Activated CD4-positive, alpha-beta memory T cell treated with anti-CD3 and anti-CD28 coated beads for 36 hours (primary cell): ENCODE data around the gene BCAT1. TPM values are rescaled to one million over a fixed set of nuclear protein-coding genes. Genes with fewer than 3 reads are reported as not detected.

Experiments
- CTCF ChIA-PET: fragments of 350-600 bp; sonication (Branson Sonifier 250); formaldehyde crosslinking; loops from one replicate; lab custom pipeline; 2021; ENCODE audit warnings: antibody characterized with exemption, inconsistent platforms; lab: Charles Lee
- POLR2A ChIA-PET: fragments of 350-600 bp; sonication (Branson Sonifier 250); formaldehyde crosslinking; loops from one replicate; lab custom pipeline; 2021; ENCODE audit warnings: antibody characterized with exemption; lab: Charles Lee
- DNase-seq: peaks from one replicate; pipeline ENCODE4 v3.0.0-alpha.2; 2020
- H3K27ac Mint-ChIP-seq: one replicate; pipeline ENCODE4 v1.8.0; 2021; ENCODE audit warnings: mixed read lengths
- H3K27me3 Mint-ChIP-seq: one replicate; pipeline ENCODE4 v1.8.0; 2021; ENCODE audit warnings: mixed read lengths
- H3K36me3 Mint-ChIP-seq: one replicate; pipeline ENCODE4 v1.8.0; 2021; ENCODE audit warnings: mixed read lengths
- H3K4me1 Mint-ChIP-seq: one replicate; pipeline ENCODE4 v1.8.0; 2021; ENCODE audit warnings: low read depth, mixed read lengths
- H3K4me3 Mint-ChIP-seq: one replicate; pipeline ENCODE4 v1.8.0; 2021; ENCODE audit warnings: mild to moderate bottlenecking, mixed read lengths
- H3K9me3 Mint-ChIP-seq: one replicate; pipeline ENCODE4 v1.8.0; 2021; ENCODE audit warnings: mixed read lengths
- intact Hi-C: fragments of 100-400 bp; cut with micrococcal nuclease; formaldehyde crosslinking; loops from one replicate; pipeline ENCODE4 v1.15.1; 2023
- total RNA-seq, 2 experiments: library from RNA; stranded (reverse); gene quantifications; one replicate each; pipeline ENCODE4 v1.2.3, GENCODE V29; 2021

BCAT1 gene
- total RNA-seq, 2 experiments from 2014 or later = 17.6 to 20.4 TPM

DNA sequence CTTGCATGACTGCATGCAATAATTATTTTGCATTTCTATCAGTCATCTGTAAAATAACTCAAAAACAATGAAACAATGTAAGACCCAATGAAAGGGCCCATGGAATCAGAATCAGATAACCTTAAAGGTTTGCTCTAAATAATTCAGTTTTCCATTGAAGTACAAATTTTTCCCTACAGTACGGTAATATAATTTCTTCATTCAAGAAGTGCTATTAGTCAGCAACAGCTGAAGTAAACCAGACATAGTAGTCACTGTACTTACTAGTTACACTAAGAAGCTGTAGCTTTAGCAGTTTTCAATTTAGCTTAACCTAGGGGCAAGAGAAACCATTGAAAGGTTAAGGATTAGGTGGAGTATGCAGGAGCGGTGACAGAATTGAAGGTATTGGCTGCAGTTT lies 43.5 kb downstream of the BCAT1 start:
- intact Hi-C loops = no loop called here
- Mint-ChIP-seq H3K4me3 (no peak overlapping the region), H3K36me3 (no peaks in the 10 kb centered on the region), H3K27me3 (peaks cover 13% of the 10 kb centered on the region), H3K9me3 (no peaks in the 10 kb centered on the region), H3K4me1 (peaks cover 25% of the 10 kb centered on the region), H3K27ac (no peak overlapping the region)
- CTCF ChIA-PET = no interaction called here
- POLR2A ChIA-PET = no interaction called here
- DNase-seq = no peak

GRCh38 chr12:24904871-24905270 lies 44.0 kb downstream of the BCAT1 start:
- peaks cover 27% of the 10 kb centered on the region for H3K4me1 Mint-ChIP-seq
- H3K9me3 Mint-ChIP-seq = no peaks in the 10 kb centered on the region
- H3K27me3 Mint-ChIP-seq = peaks cover 13% of the 10 kb centered on the region
- H3K36me3 Mint-ChIP-seq = no peaks in the 10 kb centered on the region
- ChIA-PET POLR2A (no interaction called here), CTCF (no interaction called here)
- no peak overlapping the region for H3K27ac Mint-ChIP-seq
- no peak for DNase-seq
- no peak overlapping the region for H3K4me3 Mint-ChIP-seq
- intact Hi-C loops = loop anchor here (5.0 kb wide), 1 partner anchor 173 kb away; no protein-coding TSS in a partner anchor

- Mint-ChIP-seq H3K4me1 (peaks cover 32% of the 10 kb centered on the region), H3K27me3 (peaks cover 19% of the 10 kb centered on the region), H3K36me3 (no peaks in the 10 kb centered on the region), H3K4me3 (peak overlapping the region; percentile 81), H3K27ac (no peak overlapping the region), H3K9me3 (no peaks in the 10 kb centered on the region)
- DNase-seq = peak; percentile 27
- POLR2A ChIA-PET = interaction anchor here (1.1 to 1.4 kb wide), 3 partner anchors 16 to 63 kb away, joined by 3 to 4 read pairs (median 4); no protein-coding TSS in a partner anchor
- intact Hi-C loops = loop anchor here (5.0 kb wide), 1 partner anchor 171 kb away; no protein-coding TSS in a partner anchor
- CTCF ChIA-PET = interaction anchor here (0.8 to 1.2 kb wide), 2 partner anchors 19 to 66 kb away, joined by 3 to 4 read pairs; no protein-coding TSS in a partner anchor
Measured at GRCh38 chr12:24903329-24904088, 45.4 kb downstream of the BCAT1 start.

DNA sequence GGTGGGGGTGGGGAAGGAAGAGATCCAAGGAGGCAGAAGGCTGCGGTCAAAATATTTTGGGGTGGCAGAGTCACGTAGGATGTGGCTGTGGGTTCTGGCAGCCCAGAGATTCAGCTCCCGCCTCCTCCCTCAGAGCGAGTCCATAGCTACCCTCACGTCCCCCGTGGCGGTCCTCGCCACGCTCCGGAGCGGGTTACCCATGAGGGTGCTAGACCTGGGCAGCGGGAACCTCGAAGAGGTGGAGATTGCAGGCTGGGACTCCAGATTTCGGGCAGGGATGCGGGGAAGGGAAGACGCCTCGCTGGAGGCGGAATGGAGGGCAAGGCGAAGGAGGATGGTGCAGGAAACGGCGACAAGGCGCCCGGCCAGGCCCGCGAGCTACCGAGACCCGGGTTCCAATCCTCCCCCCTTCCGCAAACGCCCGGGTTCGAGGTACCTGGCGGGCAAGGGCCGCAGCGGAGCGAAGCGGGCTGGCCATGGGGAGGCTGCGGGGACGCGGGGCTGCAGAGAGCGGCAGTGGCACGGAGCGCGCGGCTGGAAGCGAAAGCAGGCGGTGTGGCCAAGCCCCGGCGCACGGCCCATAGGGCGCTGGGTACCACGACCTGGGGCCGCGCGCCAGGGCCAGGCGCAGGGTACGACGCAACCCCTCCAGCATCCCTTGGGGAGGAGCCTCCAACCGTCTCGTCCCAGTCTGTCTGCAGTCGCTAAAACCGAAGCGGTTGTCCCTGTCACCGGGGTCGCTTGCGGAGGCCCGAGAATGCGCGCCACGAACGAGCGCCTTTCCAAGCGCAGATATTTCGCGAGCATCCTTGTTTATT lies 46.2 kb downstream of the BCAT1 start:
- DNase-seq = peak; percentile 39
- POLR2A ChIA-PET = interaction anchor here (1.1 to 1.4 kb wide), 3 partner anchors 17 to 63 kb away, joined by 3 to 4 read pairs (median 4); no protein-coding TSS in a partner anchor
- Mint-ChIP-seq H3K9me3 (no peaks in the 10 kb centered on the region), H3K4me1 (peaks cover 32% of the 10 kb centered on the region), H3K36me3 (no peaks in the 10 kb centered on the region), H3K4me3 (peak overlapping the region; percentile 81), H3K27ac (peak overlapping the region; percentile 60), H3K27me3 (peaks cover 19% of the 10 kb centered on the region)
- intact Hi-C loops = loop anchor here (5.0 kb wide), 1 partner anchor 170 kb away; no protein-coding TSS in a partner anchor
- CTCF ChIA-PET = interaction anchor here (0.8 to 1.2 kb wide), 3 partner anchors 17 to 65 kb away, joined by 3 to 4 read pairs (median 4); no protein-coding TSS in a partner anchor

GRCh38 chr12:24901576-24902461 lies 47.1 kb downstream of the BCAT1 start:
- no peaks in the 10 kb centered on the region for H3K9me3 Mint-ChIP-seq
- no peaks in the 10 kb centered on the region for H3K36me3 Mint-ChIP-seq
- ChIA-PET POLR2A (interaction anchor here (1.1 to 1.2 kb wide), 4 partner anchors 18 to 150 kb away, joined by 5 to 11 read pairs (median 6); a partner anchor contains a TSS), CTCF (interaction anchor here (0.9 to 1.4 kb wide), 4 partner anchors 18 to 64 kb away, joined by 3 to 4 read pairs (median 4); no protein-coding TSS in a partner anchor)
- no peak overlapping the region for H3K27ac Mint-ChIP-seq
- DNase-seq = peak; percentile 36
- peaks cover 19% of the 10 kb centered on the region for H3K27me3 Mint-ChIP-seq
- intact Hi-C loops = loop anchor here (1.0 to 5.0 kb wide), 7 partner anchors 17 to 170 kb away; no protein-coding TSS in a partner anchor
- H3K4me3 Mint-ChIP-seq = peak overlapping the region; percentile 81
- H3K4me1 Mint-ChIP-seq = peaks cover 32% of the 10 kb centered on the region

DNA sequence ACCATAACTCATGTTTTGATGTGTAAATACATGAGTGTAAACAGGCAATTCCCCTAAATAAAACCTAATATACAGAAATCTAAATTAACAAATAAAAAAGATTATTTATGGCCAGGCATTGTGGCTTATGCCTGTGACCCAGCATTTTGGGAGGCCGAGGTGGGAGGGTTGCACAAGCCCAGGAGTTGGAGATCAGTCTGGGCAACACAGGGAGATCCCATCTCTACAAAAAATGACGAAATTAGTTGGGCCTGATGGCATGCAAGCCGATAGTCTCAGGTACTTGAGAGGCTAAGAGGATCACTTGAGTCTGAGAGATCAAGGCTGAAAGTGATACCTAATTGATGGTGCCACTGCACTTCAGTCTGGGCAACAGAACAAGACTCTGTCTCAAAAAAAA lies 48.7 kb downstream of the BCAT1 start:
- Mint-ChIP-seq H3K27ac (no peak overlapping the region), H3K4me3 (no peak overlapping the region), H3K4me1 (peaks cover 32% of the 10 kb centered on the region), H3K9me3 (no peaks in the 10 kb centered on the region), H3K27me3 (peaks cover 19% of the 10 kb centered on the region), H3K36me3 (no peaks in the 10 kb centered on the region)
- intact Hi-C loops = loop anchor here (2.0 to 5.0 kb wide), 2 partner anchors 55 to 168 kb away; no protein-coding TSS in a partner anchor
- ChIA-PET POLR2A (no interaction called here), CTCF (interaction anchor here (1.2 kb wide), 1 partner anchor 43 kb away, joined by 3 read pairs; no protein-coding TSS in a partner anchor)
- DNase-seq = no peak

GRCh38 chr12:24899503-24900075 lies 49.3 kb downstream of the BCAT1 start:
- H3K36me3 Mint-ChIP-seq = no peaks in the 10 kb centered on the region
- peak; percentile 33 for DNase-seq
- CTCF ChIA-PET = no interaction called here
- no peaks in the 10 kb centered on the region for H3K9me3 Mint-ChIP-seq
- H3K27ac Mint-ChIP-seq = no peak overlapping the region
- H3K4me1 Mint-ChIP-seq = peaks cover 32% of the 10 kb centered on the region
- POLR2A ChIA-PET = no interaction called here
- H3K4me3 Mint-ChIP-seq = no peak overlapping the region
- peaks cover 21% of the 10 kb centered on the region for H3K27me3 Mint-ChIP-seq
- intact Hi-C loops = loop anchor here (2.0 to 5.0 kb wide), 2 partner anchors 55 to 167 kb away; no protein-coding TSS in a partner anchor

GRCh38 chr12:24898606-24899005 lies 50.3 kb downstream of the BCAT1 start:
- no peak overlapping the region for H3K4me3 Mint-ChIP-seq
- intact Hi-C loops = no loop called here
- peaks cover 28% of the 10 kb centered on the region for H3K4me1 Mint-ChIP-seq
- H3K27me3 Mint-ChIP-seq = peaks cover 22% of the 10 kb centered on the region
- POLR2A ChIA-PET = no interaction called here
- DNase-seq = no peak
- CTCF ChIA-PET = no interaction called here
- H3K27ac Mint-ChIP-seq = no peak overlapping the region
- no peaks in the 10 kb centered on the region for H3K9me3 Mint-ChIP-seq
- no peaks in the 10 kb centered on the region for H3K36me3 Mint-ChIP-seq

- Mint-ChIP-seq H3K4me3 (no peak overlapping the region), H3K9me3 (no peaks in the 10 kb centered on the region), H3K36me3 (no peaks in the 10 kb centered on the region), H3K4me1 (peaks cover 25% of the 10 kb centered on the region), H3K27me3 (peaks cover 19% of the 10 kb centered on the region), H3K27ac (no peak overlapping the region)
- DNase-seq = no peak
- CTCF ChIA-PET = no interaction called here
- intact Hi-C loops = no loop called here
- POLR2A ChIA-PET = no interaction called here
Measured at GRCh38 chr12:24898185-24898584, 50.7 kb downstream of the BCAT1 start.

GRCh38 chr12:24896171-24896570 lies 52.7 kb downstream of the BCAT1 start:
- Mint-ChIP-seq H3K27me3 (peaks cover 14% of the 10 kb centered on the region), H3K9me3 (no peaks in the 10 kb centered on the region), H3K36me3 (no peaks in the 10 kb centered on the region), H3K4me1 (peaks cover 11% of the 10 kb centered on the region), H3K27ac (no peak overlapping the region), H3K4me3 (no peak overlapping the region)
- POLR2A ChIA-PET = no interaction called here
- intact Hi-C loops = no loop called here
- DNase-seq = no peak
- CTCF ChIA-PET = no interaction called here

- H3K27me3 Mint-ChIP-seq = peaks cover 14% of the 10 kb centered on the region
- POLR2A ChIA-PET = no interaction called here
Measured at GRCh38 chr12:24895612-24896011, 53.3 kb downstream of the BCAT1 start.

More at GRCh38 chr12:24895612-24896011, 53.3 kb downstream of the BCAT1 start:
- Mint-ChIP-seq H3K4me1 (peaks cover 7% of the 10 kb centered on the region), H3K27ac (no peak overlapping the region), H3K4me3 (no peak overlapping the region), H3K36me3 (no peaks in the 10 kb centered on the region), H3K9me3 (no peaks in the 10 kb centered on the region)
- intact Hi-C loops = no loop called here
- CTCF ChIA-PET = no interaction called here
- DNase-seq = no peak
